C4-2B (cell line): ENCODE results near the gene BMPR1B.
"Not testable (repeated sequence)": the region's sequence is repeated elsewhere in the genome, so short reads cannot be mapped to it uniquely, and the experiment has no call there.

ENCODE experiments used
- H3K27ac ChIP-seq: fragments of 450-650 bp; 2 replicates; pipeline ENCODE4 v1.5.1; 2017
- CTCF ChIP-seq: fragments of 450-650 bp; conservative IDR thresholded peaks from 2 replicates; pipeline ENCODE4 v1.5.1; 2017; ENCODE audit warnings: mild to moderate bottlenecking
- ZFX ChIP-seq: fragments of 450-650 bp; IDR thresholded peaks from 2 replicates; pipeline ENCODE4 v1.6.1; 2017

Gene BMPR1B

GRCh38 chr4:94813221-94813620, 55.5 kb downstream of the BMPR1B start:
- TF ChIP-seq ZFX, result no peak
- no peak for TF ChIP-seq CTCF
- H3K27ac ChIP-seq, result no peak overlapping the region

DNA sequence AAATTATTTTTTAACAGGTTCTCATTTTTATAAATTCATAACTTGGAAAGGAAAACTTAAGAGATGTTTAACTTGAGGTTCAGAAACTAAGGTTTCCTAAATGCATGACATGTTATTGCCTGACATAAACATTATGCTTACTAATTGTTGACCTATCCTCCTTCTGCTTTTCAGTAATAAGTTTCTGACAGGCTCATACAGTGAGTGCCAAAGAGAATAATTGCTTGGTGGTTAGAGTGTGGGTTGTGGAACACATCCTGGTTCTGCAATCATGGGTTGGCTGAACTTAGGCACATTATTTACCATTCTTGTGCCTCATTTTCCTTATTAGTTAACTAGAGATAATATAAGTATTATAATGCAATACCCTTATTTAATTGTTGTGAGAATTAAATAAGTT, 56.5 kb downstream of the BMPR1B start:
- H3K27ac ChIP-seq, result no peak overlapping the region
- TF ChIP-seq CTCF, result no peak
- TF ChIP-seq ZFX, result no peak

DNA sequence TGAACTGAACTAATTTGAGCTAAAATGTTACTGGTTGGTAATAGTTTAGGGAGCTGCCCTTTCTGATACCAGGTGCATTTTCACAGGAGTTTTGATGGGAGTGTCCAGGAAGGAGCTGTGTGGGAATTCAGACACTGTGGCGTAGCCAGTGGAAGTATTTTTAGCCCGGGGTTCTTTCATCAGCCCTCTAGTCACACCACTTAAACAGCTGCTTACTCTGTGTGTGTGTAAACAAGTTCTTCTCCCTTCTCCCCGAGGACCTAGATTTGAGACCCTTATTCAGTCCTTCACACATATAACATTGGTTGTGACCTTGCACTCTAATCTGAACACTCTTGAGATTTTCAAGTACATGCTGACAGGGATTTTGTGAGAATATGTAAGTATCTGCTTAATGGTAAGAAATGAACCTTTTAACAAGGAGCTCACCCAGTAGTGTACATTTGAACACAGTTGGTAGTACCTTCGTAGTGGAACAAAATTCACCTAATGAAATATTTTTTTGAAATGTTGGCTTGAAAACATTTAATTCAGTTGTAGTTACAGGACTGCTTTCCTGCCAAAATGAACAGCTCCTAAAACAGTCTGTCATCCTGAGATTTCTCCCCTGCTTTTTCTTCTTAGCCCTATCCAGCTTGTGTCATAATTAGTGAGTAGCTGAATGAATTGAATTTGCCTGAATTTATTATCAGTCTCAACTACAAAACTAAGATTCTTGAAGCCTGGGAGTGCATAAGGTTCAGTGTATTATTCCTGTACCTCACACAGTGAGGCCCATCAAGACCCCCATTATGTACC, 61.8 kb downstream of the BMPR1B start:
- H3K27ac ChIP-seq, result no peak overlapping the region
- TF ChIP-seq ZFX (no peak), CTCF (no peak)

DNA sequence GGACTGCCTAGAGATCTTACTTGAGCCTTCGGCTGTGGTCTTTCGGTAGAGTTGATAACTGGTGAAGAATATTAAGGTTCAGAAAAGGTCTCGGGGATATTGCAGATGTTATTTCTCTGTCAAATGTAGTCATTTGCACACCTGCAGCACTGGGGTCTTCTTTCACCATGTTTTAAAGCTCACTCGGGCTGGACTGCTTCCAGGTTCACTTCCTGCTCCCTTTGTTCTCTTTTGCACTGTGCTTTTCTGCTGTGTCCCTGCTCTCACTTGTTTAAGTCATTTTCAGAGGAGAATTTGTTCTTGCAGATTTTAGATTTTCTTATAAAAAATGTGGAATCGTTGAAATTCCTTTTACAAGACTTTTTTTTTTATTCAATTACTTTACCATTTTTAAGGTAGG, 68.5 kb downstream of the BMPR1B start:
- H3K27ac ChIP-seq, result no peak overlapping the region
- TF ChIP-seq ZFX (no peak), CTCF (no peak)

- H3K27ac ChIP-seq, result no peak overlapping the region
- TF ChIP-seq CTCF (no peak), ZFX (no peak)
These were observed 69.8 kb downstream of the BMPR1B start for GRCh38 chr4:94827481-94828110.

- no peak for TF ChIP-seq CTCF
- no peak for TF ChIP-seq ZFX
- H3K27ac ChIP-seq, result no peak overlapping the region
These were observed 71.1 kb downstream of the BMPR1B start for GRCh38 chr4:94828882-94829281.

- no peak for TF ChIP-seq ZFX
- TF ChIP-seq CTCF, result no peak
- no peak overlapping the region for H3K27ac ChIP-seq
These were observed 73.9 kb downstream of the BMPR1B start for GRCh38 chr4:94831607-94832006.

DNA sequence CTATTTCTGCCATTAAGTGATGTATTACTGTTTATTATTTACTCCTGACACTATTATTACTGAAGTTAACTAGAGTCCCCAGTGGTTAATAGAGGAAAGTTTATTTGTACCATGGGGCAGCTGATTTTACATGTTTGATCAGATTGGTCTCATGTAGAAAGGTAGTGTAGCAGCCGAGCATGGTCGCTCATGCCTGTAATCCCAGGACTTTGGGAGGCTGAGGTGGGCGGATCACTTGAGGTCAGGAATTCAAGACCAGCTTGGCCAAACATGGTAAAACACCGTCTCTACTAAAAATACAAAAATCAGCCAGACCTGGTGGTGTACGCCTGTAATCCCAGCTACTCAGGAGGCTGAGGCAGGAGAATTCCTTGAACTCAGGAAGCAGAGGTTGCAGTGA, 74.6 kb downstream of the BMPR1B start:
- not testable (repeated sequence) for H3K27ac ChIP-seq
